ENCODE data around the gene GPBP1. TPM values are rescaled to one million over a fixed set of nuclear protein-coding genes. Genes with fewer than 3 reads are reported as not detected.
A peak's percentile ranks its signal among the peaks of the same experiment; 100 is the strongest.
"Not testable (repeated sequence)": the region's sequence is repeated elsewhere in the genome, so short reads cannot be mapped to it uniquely, and the experiment has no call there.

GPBP1 gene
- total and polyA plus RNA-seq, 2 donors = 122 to 149 TPM

GRCh38 chr5:57174128-57174889, 450 bp downstream of the GPBP1 start:
- peaks cover 6 to 10% of the 10 kb centered on the region in 2 donors for H3K36me3 ChIP-seq (ENCODE audit: control insufficient read depth in 2 of 2, insufficient read depth in 2 of 2, low read length in 1 of 2)
- peak in 5 of 9 donors; percentile 29 to 69 (median 43) for DNase-seq (ENCODE audit: low read depth in 6 of 9, low spot score in 9 of 9)
- no peaks in the 10 kb centered on the region for H3K27me3 ChIP-seq (ENCODE audit: control insufficient read depth in 2 of 2, insufficient read depth in 1 of 2, low read length in 1 of 2)
- no peaks in the 10 kb centered on the region for H3K9me3 ChIP-seq (ENCODE audit: control insufficient read depth in 2 of 2, insufficient read depth in 1 of 2, low read length in 1 of 2)
- under 1% methylated on average over 47 of the region's 47 CpGs for WGBS
- peak overlapping the region; percentile 95 to 100 for H3K4me3 ChIP-seq (ENCODE audit: low read length in 2 of 2)
- peaks cover 6 to 19% of the 10 kb centered on the region in 2 donors for H3K4me1 ChIP-seq (ENCODE audit: control insufficient read depth in 2 of 2, insufficient read depth in 2 of 2, low read length in 2 of 2)
- H3K27ac ChIP-seq (ENCODE audit: low read depth in 1 of 2, low read length in 1 of 2) = peak overlapping the region; percentile 98 to 99

- no peaks in the 10 kb centered on the region for H3K27me3 ChIP-seq (ENCODE audit: control insufficient read depth in 2 of 2, insufficient read depth in 1 of 2, low read length in 1 of 2)
- 1% methylated on average over 11 of the region's 11 CpGs for WGBS
These were observed 1.1 kb downstream of the GPBP1 start for GRCh38 chr5:57174890-57175510.

GRCh38 chr5:57175551-57176309, 1.9 kb downstream of the GPBP1 start:
- peaks cover 6 to 14% of the 10 kb centered on the region in 2 donors for H3K36me3 ChIP-seq (ENCODE audit: control insufficient read depth in 2 of 2, insufficient read depth in 2 of 2, low read length in 1 of 2)
- no peaks in the 10 kb centered on the region for H3K27me3 ChIP-seq (ENCODE audit: control insufficient read depth in 2 of 2, insufficient read depth in 1 of 2, low read length in 1 of 2)
- no peaks in the 10 kb centered on the region for H3K9me3 ChIP-seq (ENCODE audit: control insufficient read depth in 2 of 2, insufficient read depth in 1 of 2, low read length in 1 of 2)
- DNase-seq (ENCODE audit: low read depth in 6 of 9, low spot score in 9 of 9) = peak in 3 of 9 donors; percentile 31 to 61 (median 55)
- WGBS = 19% methylated on average over 11 of the region's 11 CpGs
- H3K4me1 ChIP-seq (ENCODE audit: control insufficient read depth in 2 of 2, insufficient read depth in 2 of 2, low read length in 2 of 2) = peaks cover 13 to 24% of the 10 kb centered on the region in 2 donors
- H3K27ac ChIP-seq (ENCODE audit: low read depth in 1 of 2, low read length in 1 of 2) = peak overlapping the region in 1 of 2 donors; percentile 98
- H3K4me3 ChIP-seq (ENCODE audit: low read length in 2 of 2) = peak overlapping the region; percentile 95 to 100

More at GRCh38 chr5:57174890-57175510, 1.1 kb downstream of the GPBP1 start:
- peak overlapping the region; percentile 98 to 99 for H3K27ac ChIP-seq (ENCODE audit: low read depth in 1 of 2, low read length in 1 of 2)
- peaks cover 6 to 14% of the 10 kb centered on the region in 2 donors for H3K36me3 ChIP-seq (ENCODE audit: control insufficient read depth in 2 of 2, insufficient read depth in 2 of 2, low read length in 1 of 2)
- DNase-seq (ENCODE audit: low read depth in 6 of 9, low spot score in 9 of 9) = peak in 2 of 9 donors; percentile 32 to 47
- no peaks in the 10 kb centered on the region for H3K9me3 ChIP-seq (ENCODE audit: control insufficient read depth in 2 of 2, insufficient read depth in 1 of 2, low read length in 1 of 2)
- H3K4me3 ChIP-seq (ENCODE audit: low read length in 2 of 2) = peak overlapping the region; percentile 95 to 100
- H3K4me1 ChIP-seq (ENCODE audit: control insufficient read depth in 2 of 2, insufficient read depth in 2 of 2, low read length in 2 of 2) = peaks cover 13 to 24% of the 10 kb centered on the region in 2 donors

DNA sequence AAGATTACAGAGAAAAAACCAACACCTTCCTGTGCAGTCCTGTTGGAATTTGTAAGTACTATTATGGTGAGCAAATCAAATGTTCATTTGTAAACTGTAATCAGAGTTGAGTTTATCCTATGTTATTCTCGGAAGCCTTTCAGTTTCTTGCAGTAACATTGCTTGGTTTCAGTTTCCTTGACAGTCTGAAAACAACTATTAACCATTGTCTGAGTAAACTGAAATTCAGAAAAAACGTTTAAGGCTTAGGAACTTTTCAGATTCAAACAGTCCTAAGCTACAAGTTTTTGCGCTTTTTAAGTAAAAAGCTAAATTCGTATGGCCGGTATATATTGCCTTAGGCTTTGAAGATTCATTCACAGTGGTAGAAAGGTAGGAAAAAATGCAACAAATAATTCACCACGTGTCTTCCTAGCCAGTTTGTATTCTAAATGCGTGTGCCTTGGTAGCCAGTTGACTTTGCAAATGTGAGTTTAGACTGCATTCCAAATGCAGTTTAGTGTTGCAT, 2.5 kb downstream of the GPBP1 start:
- Histone ChIP-seq H3K27ac (ENCODE audit: low read depth in 1 of 2, low read length in 1 of 2) (peak overlapping the region; percentile 65 to 98), H3K4me1 (ENCODE audit: control insufficient read depth in 2 of 2, insufficient read depth in 2 of 2, low read length in 2 of 2) (peaks cover 13 to 30% of the 10 kb centered on the region in 2 donors), H3K4me3 (ENCODE audit: low read length in 2 of 2) (peak overlapping the region; percentile 95 to 100), H3K9me3 (ENCODE audit: control insufficient read depth in 2 of 2, insufficient read depth in 1 of 2, low read length in 1 of 2) (no peaks in the 10 kb centered on the region), H3K27me3 (ENCODE audit: control insufficient read depth in 2 of 2, insufficient read depth in 1 of 2, low read length in 1 of 2) (no peaks in the 10 kb centered on the region), H3K36me3 (ENCODE audit: control insufficient read depth in 2 of 2, insufficient read depth in 2 of 2, low read length in 1 of 2) (peaks cover 6 to 20% of the 10 kb centered on the region in 2 donors)
- peak in 5 of 9 donors; percentile 15 to 63 (median 43) for DNase-seq (ENCODE audit: low read depth in 6 of 9, low spot score in 9 of 9)
- 11% methylated on average over 7 of the region's 7 CpGs for WGBS

DNA sequence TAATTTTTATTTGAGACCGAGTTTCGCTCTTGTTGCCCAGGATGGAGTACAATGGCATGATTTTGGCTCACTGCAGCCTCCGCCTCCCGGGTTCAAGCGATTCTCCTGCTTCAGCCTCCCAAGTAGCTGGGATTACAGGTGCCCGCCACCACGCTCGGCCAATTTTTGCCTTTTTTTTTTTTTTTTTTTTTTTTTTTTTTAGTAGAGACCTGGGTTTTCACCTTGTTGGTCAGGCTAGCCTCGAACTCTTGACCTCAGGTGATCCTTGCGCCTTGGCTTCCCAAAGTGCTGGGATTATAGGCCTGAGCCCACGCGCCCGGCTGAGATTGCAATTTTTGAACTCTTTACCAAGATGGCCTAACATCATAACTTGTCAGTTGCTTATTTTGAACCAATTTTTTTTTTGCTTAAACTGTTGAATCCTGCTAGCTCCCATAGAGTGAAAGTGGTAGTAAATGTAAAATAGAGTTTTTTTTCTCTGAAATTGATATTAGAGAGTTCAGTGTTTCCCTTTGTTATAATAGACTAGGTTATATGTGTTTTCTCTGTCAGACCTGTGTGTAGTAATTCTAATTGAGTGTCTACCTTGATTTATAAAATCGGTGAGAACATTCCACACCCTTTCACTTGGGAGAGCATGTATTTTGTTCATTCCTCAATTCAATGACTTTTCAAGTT, 3.8 kb downstream of the GPBP1 start:
- Histone ChIP-seq H3K27ac (ENCODE audit: low read depth in 1 of 2, low read length in 1 of 2) (no peak overlapping the region), H3K4me3 (ENCODE audit: low read length in 2 of 2) (peak overlapping the region; percentile 26 to 36), H3K4me1 (ENCODE audit: control insufficient read depth in 2 of 2, insufficient read depth in 2 of 2, low read length in 2 of 2) (peaks cover 9 to 28% of the 10 kb centered on the region in 2 donors), H3K27me3 (ENCODE audit: control insufficient read depth in 2 of 2, insufficient read depth in 1 of 2, low read length in 1 of 2) (no peaks in the 10 kb centered on the region), H3K36me3 (ENCODE audit: control insufficient read depth in 2 of 2, insufficient read depth in 2 of 2, low read length in 1 of 2) (peaks cover 6 to 23% of the 10 kb centered on the region in 2 donors), H3K9me3 (ENCODE audit: control insufficient read depth in 2 of 2, insufficient read depth in 1 of 2, low read length in 1 of 2) (no peaks in the 10 kb centered on the region)
- no peak for DNase-seq (ENCODE audit: low read depth in 6 of 9, low spot score in 9 of 9)
- WGBS = 94% methylated on average over 14 of the region's 14 CpGs

DNA sequence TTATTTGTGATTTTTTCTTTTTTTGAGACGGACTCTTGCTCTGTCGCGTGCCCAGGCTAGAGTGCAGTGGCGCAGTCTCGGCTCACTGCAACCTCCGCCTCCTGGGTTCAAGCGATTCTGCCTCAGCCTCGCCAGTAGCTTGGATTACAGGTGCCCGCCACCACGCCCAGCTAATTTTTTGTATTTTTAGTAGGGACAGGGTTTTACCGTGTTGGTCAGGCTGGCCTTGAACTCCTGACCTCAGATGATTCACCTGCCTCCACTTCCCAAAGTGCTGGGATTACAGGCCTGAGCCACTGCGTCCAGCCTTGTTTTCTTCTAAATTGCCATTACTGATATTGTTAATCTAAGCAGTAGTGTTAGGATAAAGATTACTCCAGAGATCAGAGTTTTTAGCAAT, 4.4 kb downstream of the GPBP1 start:
- 86% methylated on average over 12 of the region's 12 CpGs for WGBS
- Histone ChIP-seq H3K4me1 (ENCODE audit: control insufficient read depth in 2 of 2, insufficient read depth in 2 of 2, low read length in 2 of 2) (peaks cover 9 to 24% of the 10 kb centered on the region in 2 donors), H3K4me3 (ENCODE audit: low read length in 2 of 2) (peak overlapping the region; percentile 26 to 36), H3K36me3 (ENCODE audit: control insufficient read depth in 2 of 2, insufficient read depth in 2 of 2, low read length in 1 of 2) (peaks cover 6 to 23% of the 10 kb centered on the region in 2 donors)
- H3K27ac ChIP-seq (ENCODE audit: low read depth in 1 of 2, low read length in 1 of 2); H3K9me3 ChIP-seq (ENCODE audit: control insufficient read depth in 2 of 2, insufficient read depth in 1 of 2, low read length in 1 of 2); DNase-seq (ENCODE audit: low read depth in 6 of 9, low spot score in 9 of 9); H3K27me3 ChIP-seq (ENCODE audit: control insufficient read depth in 2 of 2, insufficient read depth in 1 of 2, low read length in 1 of 2): not testable (repeated sequence)

DNA sequence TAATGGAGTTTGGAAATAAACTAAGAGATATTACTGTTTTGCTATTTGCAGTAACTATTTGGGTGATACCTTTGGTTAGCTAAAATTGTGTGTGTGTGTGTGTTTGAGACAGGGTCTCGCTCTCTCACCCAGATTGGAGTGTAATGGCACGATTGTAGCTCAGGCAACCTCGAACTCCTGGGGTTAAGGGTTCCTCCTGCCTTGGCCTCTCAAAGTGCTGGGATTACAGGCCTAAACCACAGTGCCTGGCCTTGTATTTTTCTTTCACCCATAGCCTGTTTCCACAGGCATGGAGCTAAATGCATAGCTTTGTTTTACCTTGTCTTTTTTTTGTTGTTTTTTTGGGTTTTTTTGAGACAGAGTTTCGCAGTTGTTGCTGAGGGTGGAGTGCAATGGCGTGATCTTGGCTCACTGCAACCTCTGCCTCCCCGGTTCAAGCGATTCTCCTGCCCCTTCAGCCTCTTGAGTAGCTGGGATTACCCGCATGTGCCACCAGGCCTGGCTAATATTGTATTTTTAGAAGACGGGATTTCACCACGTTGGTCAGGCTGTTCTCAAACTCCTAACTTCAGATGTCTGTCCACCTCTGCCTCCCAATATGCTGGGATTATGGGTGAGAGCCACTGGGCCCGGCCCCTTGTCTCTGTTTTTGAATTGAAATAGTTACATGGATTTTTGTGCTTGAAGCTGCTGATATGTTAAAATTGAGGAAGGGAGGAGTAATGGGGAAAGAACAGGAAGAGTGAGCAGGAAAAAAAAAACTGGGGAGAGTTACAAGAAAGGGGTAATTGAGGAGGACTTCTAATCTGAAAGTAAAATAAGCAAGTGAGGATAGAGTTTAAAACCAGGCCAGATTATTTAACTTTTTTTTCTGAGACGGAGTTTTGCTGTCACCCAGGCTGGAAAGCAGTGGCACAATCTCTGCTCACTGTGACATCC, 5.7 kb downstream of the GPBP1 start:
- WGBS = 59% methylated on average over 12 of the region's 12 CpGs
- H3K9me3 ChIP-seq (ENCODE audit: control insufficient read depth in 2 of 2, insufficient read depth in 1 of 2, low read length in 1 of 2) = no peaks in the 10 kb centered on the region
- no peak for DNase-seq (ENCODE audit: low read depth in 6 of 9, low spot score in 9 of 9)
- no peaks in the 10 kb centered on the region for H3K27me3 ChIP-seq (ENCODE audit: control insufficient read depth in 2 of 2, insufficient read depth in 1 of 2, low read length in 1 of 2)
- H3K27ac ChIP-seq (ENCODE audit: low read depth in 1 of 2, low read length in 1 of 2) = no peak overlapping the region
- H3K36me3 ChIP-seq (ENCODE audit: control insufficient read depth in 2 of 2, insufficient read depth in 2 of 2, low read length in 1 of 2) = peaks cover 18 to 34% of the 10 kb centered on the region in 2 donors
- H3K4me1 ChIP-seq (ENCODE audit: control insufficient read depth in 2 of 2, insufficient read depth in 2 of 2, low read length in 2 of 2) = peaks cover 9 to 24% of the 10 kb centered on the region in 2 donors
- H3K4me3 ChIP-seq (ENCODE audit: low read length in 2 of 2) = peak overlapping the region; percentile 22 to 36

Data from thymus (tissue), 11 donors.